Measurements from ENCODE around the gene STX2. TPM values are rescaled to one million over a fixed set of nuclear protein-coding genes. Genes with fewer than 3 reads are reported as not detected.

Gene STX2
- total and polyA plus RNA-seq, 2 experiments from 2014 or later, result 16.4 to 35.4 TPM

DNA sequence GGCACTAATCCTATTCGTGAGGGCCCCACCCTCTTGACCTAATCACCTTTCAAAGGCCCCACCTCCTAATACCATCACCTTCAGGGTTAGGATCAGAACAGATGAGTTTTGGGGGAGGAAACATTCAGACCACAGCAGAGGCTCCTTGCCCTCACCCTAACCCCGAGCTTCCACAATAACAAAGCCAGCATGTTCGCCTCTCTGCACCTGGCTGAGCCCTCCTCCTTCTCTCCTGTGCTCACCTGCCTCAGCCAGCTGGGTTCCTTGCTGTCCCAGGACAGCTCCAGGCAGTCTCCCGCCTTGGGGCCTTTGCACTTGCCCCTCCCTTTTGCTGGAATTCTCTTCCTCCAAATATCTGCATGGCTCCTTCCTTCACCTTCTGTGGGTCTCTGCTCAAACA is 23.1 kb upstream of the STX2 start (continued):
- TF ChIP-seq, protein P1, sequence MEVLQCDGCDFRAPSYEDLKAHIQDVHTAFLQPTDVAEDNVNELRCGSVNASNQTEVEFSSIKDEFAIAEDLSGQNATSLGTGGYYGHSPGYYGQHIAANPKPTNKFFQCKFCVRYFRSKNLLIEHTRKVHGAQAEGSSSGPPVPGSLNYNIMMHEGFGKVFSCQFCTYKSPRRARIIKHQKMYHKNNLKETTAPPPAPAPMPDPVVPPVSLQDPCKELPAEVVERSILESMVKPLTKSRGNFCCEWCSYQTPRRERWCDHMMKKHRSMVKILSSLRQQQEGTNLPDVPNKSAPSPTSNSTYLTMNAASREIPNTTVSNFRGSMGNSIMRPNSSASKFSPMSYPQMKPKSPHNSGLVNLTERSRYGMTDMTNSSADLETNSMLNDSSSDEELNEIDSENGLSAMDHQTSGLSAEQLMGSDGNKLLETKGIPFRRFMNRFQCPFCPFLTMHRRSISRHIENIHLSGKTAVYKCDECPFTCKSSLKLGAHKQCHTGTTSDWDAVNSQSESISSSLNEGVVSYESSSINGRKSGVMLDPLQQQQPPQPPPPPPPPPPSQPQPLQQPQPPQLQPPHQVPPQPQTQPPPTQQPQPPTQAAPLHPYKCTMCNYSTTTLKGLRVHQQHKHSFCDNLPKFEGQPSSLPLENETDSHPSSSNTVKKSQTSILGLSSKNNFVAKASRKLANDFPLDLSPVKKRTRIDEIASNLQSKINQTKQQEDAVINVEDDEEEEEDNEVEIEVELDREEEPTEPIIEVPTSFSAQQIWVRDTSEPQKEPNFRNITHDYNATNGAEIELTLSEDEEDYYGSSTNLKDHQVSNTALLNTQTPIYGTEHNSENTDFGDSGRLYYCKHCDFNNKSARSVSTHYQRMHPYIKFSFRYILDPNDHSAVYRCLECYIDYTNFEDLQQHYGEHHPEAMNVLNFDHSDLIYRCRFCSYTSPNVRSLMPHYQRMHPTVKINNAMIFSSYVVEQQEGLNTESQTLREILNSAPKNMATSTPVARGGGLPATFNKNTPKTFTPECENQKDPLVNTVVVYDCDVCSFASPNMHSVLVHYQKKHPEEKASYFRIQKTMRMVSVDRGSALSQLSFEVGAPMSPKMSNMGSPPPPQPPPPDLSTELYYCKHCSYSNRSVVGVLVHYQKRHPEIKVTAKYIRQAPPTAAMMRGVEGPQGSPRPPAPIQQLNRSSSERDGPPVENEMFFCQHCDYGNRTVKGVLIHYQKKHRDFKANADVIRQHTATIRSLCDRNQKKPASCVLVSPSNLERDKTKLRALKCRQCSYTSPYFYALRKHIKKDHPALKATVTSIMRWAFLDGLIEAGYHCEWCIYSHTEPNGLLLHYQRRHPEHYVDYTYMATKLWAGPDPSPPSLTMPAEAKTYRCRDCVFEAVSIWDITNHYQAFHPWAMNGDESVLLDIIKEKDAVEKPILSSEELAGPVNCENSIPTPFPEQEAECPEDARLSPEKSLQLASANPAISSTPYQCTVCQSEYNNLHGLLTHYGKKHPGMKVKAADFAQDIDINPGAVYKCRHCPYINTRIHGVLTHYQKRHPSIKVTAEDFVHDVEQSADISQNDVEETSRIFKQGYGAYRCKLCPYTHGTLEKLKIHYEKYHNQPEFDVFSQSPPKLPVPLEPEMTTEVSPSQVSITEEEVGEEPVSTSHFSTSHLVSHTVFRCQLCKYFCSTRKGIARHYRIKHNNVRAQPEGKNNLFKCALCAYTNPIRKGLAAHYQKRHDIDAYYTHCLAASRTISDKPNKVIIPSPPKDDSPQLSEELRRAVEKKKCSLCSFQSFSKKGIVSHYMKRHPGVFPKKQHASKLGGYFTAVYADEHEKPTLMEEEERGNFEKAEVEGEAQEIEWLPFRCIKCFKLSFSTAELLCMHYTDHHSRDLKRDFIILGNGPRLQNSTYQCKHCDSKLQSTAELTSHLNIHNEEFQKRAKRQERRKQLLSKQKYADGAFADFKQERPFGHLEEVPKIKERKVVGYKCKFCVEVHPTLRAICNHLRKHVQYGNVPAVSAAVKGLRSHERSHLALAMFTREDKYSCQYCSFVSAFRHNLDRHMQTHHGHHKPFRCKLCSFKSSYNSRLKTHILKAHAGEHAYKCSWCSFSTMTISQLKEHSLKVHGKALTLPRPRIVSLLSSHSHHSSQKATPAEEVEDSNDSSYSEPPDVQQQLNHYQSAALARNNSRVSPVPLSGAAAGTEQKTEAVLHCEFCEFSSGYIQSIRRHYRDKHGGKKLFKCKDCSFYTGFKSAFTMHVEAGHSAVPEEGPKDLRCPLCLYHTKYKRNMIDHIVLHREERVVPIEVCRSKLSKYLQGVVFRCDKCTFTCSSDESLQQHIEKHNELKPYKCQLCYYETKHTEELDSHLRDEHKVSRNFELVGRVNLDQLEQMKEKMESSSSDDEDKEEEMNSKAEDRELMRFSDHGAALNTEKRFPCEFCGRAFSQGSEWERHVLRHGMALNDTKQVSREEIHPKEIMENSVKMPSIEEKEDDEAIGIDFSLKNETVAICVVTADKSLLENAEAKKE (CRISPR knock-in tag; IDR thresholded peaks at IDR 0.05), result no peak
- no peak for TF ChIP-seq ZNF114 (CRISPR knock-in tag; IDR thresholded peaks at IDR 0.05)

- peaks cover 35% of the 10 kb centered on the region for H3K9me3 Mint-ChIP-seq
- Histone ChIP-seq H3F3A (replicated peaks; ENCODE audit: low read depth) (no peaks in the 10 kb centered on the region), H3K27me3 (ENCODE audit: insufficient read depth) (no peaks in the 10 kb centered on the region), H3K4me3 (no peak overlapping the region), H3K4me2 (no peak overlapping the region), H3K36me3 (ENCODE audit: insufficient read depth) (no peaks in the 10 kb centered on the region; the same call in 1 of the 2 replicates), H3K4me1 (ENCODE audit: insufficient read depth) (no peaks in the 10 kb centered on the region), H2AFZ (no peak overlapping the region; the same call in 1 of the 2 replicates), H4K20me1 (replicated peaks; ENCODE audit: insufficient read depth) (no peaks in the 10 kb centered on the region), H3K27ac (ENCODE audit: low read depth) (no peak overlapping the region), H3K9me2 (ENCODE audit: insufficient read depth) (no peaks in the 10 kb centered on the region), H3K79me2 (replicated peaks; ENCODE audit: insufficient read depth) (no peaks in the 10 kb centered on the region)
- peaks cover 2% of the 10 kb centered on the region; the same call in 1 of the 3 replicates for H3K4me1 Mint-ChIP-seq
- H3K4me3 Mint-ChIP-seq, result no peak overlapping the region
- H3K36me3 Mint-ChIP-seq (ENCODE audit: low read depth), result peaks cover 20% of the 10 kb centered on the region
- DNase-seq (ENCODE audit: low spot score) (no peak), ATAC-seq (no peak)
- TF ChIP-seq STAT1 (IDR thresholded peaks at IDR 0.05; ENCODE audit: unreplicated experiment) (no peak), CREB1 (CRISPR knock-in tag; IDR thresholded peaks at IDR 0.05; ENCODE audit: low read depth) (no peak), JUNB (IDR thresholded peaks at IDR 0.05; ENCODE audit: unreplicated experiment) (no peak), NANOG (IDR thresholded peaks at IDR 0.05; ENCODE audit: borderline replicate concordance) (no peak), EZH2phosphoT487 (IDR thresholded peaks at IDR 0.05; ENCODE audit: unreplicated experiment) (no peak)
- TF ChIP-seq, protein P1 (CRISPR knock-in tag; IDR thresholded peaks at IDR 0.05), result no peak
- H3K27me3 Mint-ChIP-seq (ENCODE audit: insufficient read depth, low read depth, poor library complexity), result peaks cover 9% of the 10 kb centered on the region
- no peak overlapping the region for H3K27ac Mint-ChIP-seq
These were observed 21.3 kb upstream of the STX2 start for GRCh38 chr12:130860311-130860710.

Measured in GM23338 (cell line).